ENCODE results near the gene MAP3K7.

Gene MAP3K7

GRCh38 chr6:90480666-90481065 is 106.2 kb downstream of the MAP3K7 start:
- Histone ChIP-seq H3K27me3 (ENCODE audit: insufficient read depth, low read depth, severe bottlenecking) (no peaks in the 10 kb centered on the region), H3K27ac (no peak overlapping the region), H3K9me3 (ENCODE audit: severe bottlenecking) (no peaks in the 10 kb centered on the region), H3K4me3 (ENCODE audit: low read depth, low read length) (no peak overlapping the region), H3K36me3 (no peaks in the 10 kb centered on the region)
- DNase-seq: no peak
- TF ChIP-seq CTCF (IDR thresholded peaks at IDR 0.05; ENCODE audit: low read depth, low read length): no peak

GRCh38 chr6:90479603-90479926 is 107.3 kb downstream of the MAP3K7 start:
- H3K27ac ChIP-seq: no peak overlapping the region
- DNase-seq: no peak
- H3K4me3 ChIP-seq (ENCODE audit: low read depth, low read length): no peak overlapping the region
- no peak for TF ChIP-seq CTCF (IDR thresholded peaks at IDR 0.05; ENCODE audit: low read depth, low read length)
- no peaks in the 10 kb centered on the region for H3K9me3 ChIP-seq (ENCODE audit: severe bottlenecking)
- H3K36me3 ChIP-seq: no peaks in the 10 kb centered on the region
- H3K27me3 ChIP-seq (ENCODE audit: insufficient read depth, low read depth, severe bottlenecking): no peaks in the 10 kb centered on the region

- DNase-seq: peak; percentile 86
- Histone ChIP-seq H3K9me3 (ENCODE audit: severe bottlenecking) (no peaks in the 10 kb centered on the region), H3K27ac (no peak overlapping the region), H3K36me3 (no peaks in the 10 kb centered on the region), H3K27me3 (ENCODE audit: insufficient read depth, low read depth, severe bottlenecking) (no peaks in the 10 kb centered on the region), H3K4me3 (ENCODE audit: low read depth, low read length) (no peak overlapping the region; the same call in 1 of the 2 replicates)
- peak; percentile 85 for TF ChIP-seq CTCF (IDR thresholded peaks at IDR 0.05; ENCODE audit: low read depth, low read length)
Observed at GRCh38 chr6:90478789-90479602, 107.9 kb downstream of the MAP3K7 start.

- Histone ChIP-seq H3K27ac (no peak overlapping the region), H3K9me3 (ENCODE audit: severe bottlenecking) (no peaks in the 10 kb centered on the region), H3K4me3 (ENCODE audit: low read depth, low read length) (no peak overlapping the region), H3K36me3 (no peaks in the 10 kb centered on the region), H3K27me3 (ENCODE audit: insufficient read depth, low read depth, severe bottlenecking) (no peaks in the 10 kb centered on the region)
- TF ChIP-seq CTCF (IDR thresholded peaks at IDR 0.05; ENCODE audit: low read depth, low read length): peak; percentile 57
- DNase-seq: peak; percentile 77
Observed at GRCh38 chr6:90478278-90478677, 108.6 kb downstream of the MAP3K7 start.

GRCh38 chr6:90477366-90477765 is 109.5 kb downstream of the MAP3K7 start:
- Histone ChIP-seq H3K27me3 (ENCODE audit: insufficient read depth, low read depth, severe bottlenecking) (no peaks in the 10 kb centered on the region), H3K9me3 (ENCODE audit: severe bottlenecking) (no peaks in the 10 kb centered on the region), H3K36me3 (no peaks in the 10 kb centered on the region), H3K27ac (no peak overlapping the region), H3K4me3 (ENCODE audit: low read depth, low read length) (no peak overlapping the region)
- no peak for TF ChIP-seq CTCF (IDR thresholded peaks at IDR 0.05; ENCODE audit: low read depth, low read length)
- no peak for DNase-seq

- Histone ChIP-seq H3K4me3 (ENCODE audit: low read depth, low read length) (no peak overlapping the region), H3K36me3 (no peaks in the 10 kb centered on the region), H3K27ac (no peak overlapping the region), H3K27me3 (ENCODE audit: insufficient read depth, low read depth, severe bottlenecking) (no peaks in the 10 kb centered on the region), H3K9me3 (ENCODE audit: severe bottlenecking) (no peaks in the 10 kb centered on the region)
- DNase-seq: no peak
- no peak for TF ChIP-seq CTCF (IDR thresholded peaks at IDR 0.05; ENCODE audit: low read depth, low read length)
Observed at GRCh38 chr6:90472716-90473115, 114.2 kb downstream of the MAP3K7 start.

Measured in WERI-Rb-1 (cell line).